ENCODE measurements around the gene PAX2. TPM values are rescaled to one million over a fixed set of nuclear protein-coding genes. Genes with fewer than 3 reads are reported as not detected.

The PAX2 gene
- total RNA-seq, 1 donor from 2014 or later, result not detected

DNA sequence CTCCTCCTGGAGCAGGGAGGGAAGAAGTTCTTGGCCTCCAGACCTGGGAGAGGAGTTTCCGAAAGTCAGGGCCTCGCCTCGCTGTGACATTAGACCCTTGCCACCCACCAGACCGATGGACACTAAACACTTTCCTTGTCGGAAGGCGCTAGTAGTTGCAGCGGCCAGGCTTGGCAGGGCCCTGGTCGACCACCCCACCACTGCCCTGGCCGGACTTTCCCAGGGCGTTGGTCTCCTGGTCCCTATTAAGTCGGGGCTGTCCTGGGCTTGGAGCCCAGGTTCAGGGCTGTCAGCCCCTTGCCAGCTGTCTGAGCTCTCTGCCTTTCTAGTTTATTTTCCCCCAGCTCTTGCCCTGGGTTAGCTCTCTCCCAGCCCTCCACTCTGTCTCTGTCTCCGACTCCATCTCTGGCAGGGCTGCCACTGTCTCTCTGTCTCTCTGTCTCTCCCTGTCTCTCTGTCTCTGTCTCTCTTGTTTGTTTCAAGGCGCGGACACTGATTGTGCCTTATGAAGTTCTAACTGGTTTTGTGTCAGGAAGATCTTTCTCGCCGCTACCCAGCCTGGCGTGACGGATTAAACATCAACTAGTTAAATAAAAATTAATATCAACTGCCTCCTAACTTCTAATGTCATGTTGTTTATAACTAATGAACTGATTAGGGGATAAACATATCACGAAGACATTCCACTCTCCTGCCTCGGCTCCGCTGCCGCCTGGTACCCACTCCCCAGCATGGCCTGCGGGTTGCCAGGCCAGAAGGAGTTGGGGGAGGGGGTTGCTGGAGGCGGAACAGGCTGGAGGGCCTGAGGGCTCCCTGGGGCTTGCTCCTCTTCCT lies 13.8 kb upstream of the PAX2 start:
- DNase-seq, result peak; percentile 45
- H3K4me1 Mint-ChIP-seq (ENCODE audit: low read depth, unreplicated experiment), result peaks cover 22% of the 10 kb centered on the region

DNA sequence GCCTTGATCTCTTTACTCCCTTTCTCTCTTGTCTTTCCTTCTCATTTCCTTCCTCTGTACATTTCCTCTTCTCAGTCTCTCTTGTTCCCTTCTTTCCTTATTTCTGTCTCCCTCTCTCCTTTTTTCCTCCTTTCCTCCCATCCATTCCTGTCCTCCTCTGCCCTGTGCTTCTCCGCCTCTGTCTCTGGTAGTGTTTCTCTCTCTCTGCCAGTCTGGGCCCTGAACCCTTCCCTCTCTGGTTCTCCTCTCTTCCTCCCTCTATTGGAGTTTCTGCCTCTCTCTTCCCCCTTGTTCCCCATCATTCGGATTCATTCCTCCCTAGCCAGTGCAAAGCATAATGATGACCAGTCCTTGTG lies 13.2 kb upstream of the PAX2 start:
- DNase-seq, result no peak
- peaks cover 15% of the 10 kb centered on the region for H3K9me3 Mint-ChIP-seq (ENCODE audit: unreplicated experiment)
- H3K4me3 Mint-ChIP-seq (ENCODE audit: unreplicated experiment), result peak overlapping the region; percentile 7
- H3K4me1 Mint-ChIP-seq (ENCODE audit: low read depth, unreplicated experiment), result peaks cover 22% of the 10 kb centered on the region
- no peak for TF ChIP-seq CTCF (IDR thresholded peaks at IDR 0.05; ENCODE audit: partially characterized antibody, unreplicated experiment)
- H3K27ac Mint-ChIP-seq (ENCODE audit: unreplicated experiment), result no peak overlapping the region
- H3K36me3 Mint-ChIP-seq (ENCODE audit: unreplicated experiment), result no peaks in the 10 kb centered on the region
- peaks cover 54% of the 10 kb centered on the region for H3K27me3 Mint-ChIP-seq (ENCODE audit: unreplicated experiment)

More for the DNA sequence above, 13.8 kb upstream of the PAX2 start:
- no peak overlapping the region for H3K27ac Mint-ChIP-seq (ENCODE audit: unreplicated experiment)
- H3K4me3 Mint-ChIP-seq (ENCODE audit: unreplicated experiment), result peak overlapping the region; percentile 67
- H3K36me3 Mint-ChIP-seq (ENCODE audit: unreplicated experiment), result no peaks in the 10 kb centered on the region
- no peak for TF ChIP-seq CTCF (IDR thresholded peaks at IDR 0.05; ENCODE audit: partially characterized antibody, unreplicated experiment)
- H3K27me3 Mint-ChIP-seq (ENCODE audit: unreplicated experiment), result peaks cover 49% of the 10 kb centered on the region
- H3K9me3 Mint-ChIP-seq (ENCODE audit: unreplicated experiment), result peaks cover 15% of the 10 kb centered on the region

DNA sequence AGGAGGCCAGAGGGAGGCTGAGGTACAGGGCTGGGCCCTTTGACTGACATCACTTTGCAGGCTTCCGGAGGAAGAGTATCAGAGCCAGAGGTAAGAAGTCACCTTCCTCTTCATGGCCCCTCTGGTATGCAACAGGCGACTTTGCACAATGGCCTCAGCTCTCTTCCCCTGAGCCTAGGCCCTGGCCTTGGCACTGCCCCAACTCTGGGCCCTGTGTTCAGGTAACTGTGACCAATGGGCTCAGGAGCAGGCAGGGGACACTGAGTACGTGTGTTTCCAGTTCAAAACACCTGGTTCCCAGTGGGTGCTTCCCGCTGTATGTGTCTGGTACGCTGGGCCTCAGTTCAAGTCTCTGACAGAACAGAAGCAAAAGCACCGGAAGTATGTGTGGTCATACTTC lies 12.1 kb upstream of the PAX2 start:
- Mint-ChIP-seq H3K27me3 (ENCODE audit: unreplicated experiment) (peaks cover 55% of the 10 kb centered on the region), H3K36me3 (ENCODE audit: unreplicated experiment) (no peaks in the 10 kb centered on the region), H3K4me3 (ENCODE audit: unreplicated experiment) (no peak overlapping the region), H3K27ac (ENCODE audit: unreplicated experiment) (no peak overlapping the region), H3K4me1 (ENCODE audit: low read depth, unreplicated experiment) (peaks cover 28% of the 10 kb centered on the region), H3K9me3 (ENCODE audit: unreplicated experiment) (peaks cover 12% of the 10 kb centered on the region)
- no peak for TF ChIP-seq CTCF (IDR thresholded peaks at IDR 0.05; ENCODE audit: partially characterized antibody, unreplicated experiment)
- no peak for DNase-seq

- Mint-ChIP-seq H3K9me3 (ENCODE audit: unreplicated experiment) (peaks cover 15% of the 10 kb centered on the region), H3K27me3 (ENCODE audit: unreplicated experiment) (peaks cover 56% of the 10 kb centered on the region), H3K36me3 (ENCODE audit: unreplicated experiment) (no peaks in the 10 kb centered on the region), H3K4me3 (ENCODE audit: unreplicated experiment) (peak overlapping the region; percentile 64), H3K4me1 (ENCODE audit: low read depth, unreplicated experiment) (peaks cover 33% of the 10 kb centered on the region), H3K27ac (ENCODE audit: unreplicated experiment) (no peak overlapping the region)
- TF ChIP-seq CTCF (IDR thresholded peaks at IDR 0.05; ENCODE audit: partially characterized antibody, unreplicated experiment), result no peak
- no peak for DNase-seq
Measured at GRCh38 chr10:100734295-100735086, 10.9 kb upstream of the PAX2 start.

DNA sequence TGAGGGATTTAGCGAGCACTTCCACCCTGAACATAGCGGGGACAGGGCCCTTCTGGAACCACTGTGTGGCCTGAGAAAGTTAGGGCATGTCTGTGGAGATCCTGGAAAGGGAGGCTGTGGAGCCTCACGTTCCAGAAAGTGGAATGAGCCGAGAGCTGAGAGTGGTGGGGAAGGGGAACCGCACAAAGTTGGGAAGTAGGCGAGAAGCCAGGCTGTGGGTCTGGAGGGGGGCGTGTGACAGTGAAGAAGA lies 10.4 kb upstream of the PAX2 start:
- Mint-ChIP-seq H3K27ac (ENCODE audit: unreplicated experiment) (no peak overlapping the region), H3K4me3 (ENCODE audit: unreplicated experiment) (peak overlapping the region; percentile 47), H3K9me3 (ENCODE audit: unreplicated experiment) (peaks cover 15% of the 10 kb centered on the region), H3K36me3 (ENCODE audit: unreplicated experiment) (no peaks in the 10 kb centered on the region), H3K4me1 (ENCODE audit: low read depth, unreplicated experiment) (peaks cover 30% of the 10 kb centered on the region), H3K27me3 (ENCODE audit: unreplicated experiment) (peaks cover 59% of the 10 kb centered on the region)
- no peak for TF ChIP-seq CTCF (IDR thresholded peaks at IDR 0.05; ENCODE audit: partially characterized antibody, unreplicated experiment)
- DNase-seq, result no peak

All from glutamatergic neuron (in vitro differentiated cells).